ENCODE results near the gene AFAP1. TPM values are rescaled to one million over a fixed set of nuclear protein-coding genes. Genes with fewer than 3 reads are reported as not detected.

The AFAP1 gene
- total RNA-seq, 1 donor from 2014 or later = 6.8 TPM

DNA sequence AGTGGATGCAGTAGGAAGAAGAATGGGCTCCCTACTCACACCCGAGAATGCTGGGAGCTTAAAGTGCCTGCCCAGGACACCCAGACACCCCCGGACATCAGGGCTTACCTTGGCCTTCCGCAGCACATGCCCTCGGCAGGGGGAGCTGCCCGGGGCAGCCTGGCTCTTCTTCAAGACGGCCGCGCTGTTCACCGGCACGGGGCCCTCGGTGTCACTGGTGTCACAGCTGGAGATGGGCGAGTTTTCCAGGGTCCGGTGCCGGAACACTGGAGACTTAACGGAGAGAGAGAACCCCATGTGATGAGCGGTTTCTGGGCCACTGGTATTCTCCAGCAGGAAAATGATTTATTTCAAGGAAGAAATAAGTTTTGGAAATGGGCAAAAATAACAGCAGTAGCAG is 170.9 kb downstream of the AFAP1 start:
- Histone ChIP-seq H3K36me3 (ENCODE audit: control insufficient read depth, insufficient read depth, low read length) (peaks cover 37% of the 10 kb centered on the region), H3K4me3 (ENCODE audit: low read depth, low read length) (no peak overlapping the region), H3K27me3 (ENCODE audit: control insufficient read depth, insufficient read depth, low read length) (no peaks in the 10 kb centered on the region)
- FAIRE-seq = no peak
- no peak for DNase-seq (ENCODE audit: low read depth)
- TF ChIP-seq, protein P1, sequence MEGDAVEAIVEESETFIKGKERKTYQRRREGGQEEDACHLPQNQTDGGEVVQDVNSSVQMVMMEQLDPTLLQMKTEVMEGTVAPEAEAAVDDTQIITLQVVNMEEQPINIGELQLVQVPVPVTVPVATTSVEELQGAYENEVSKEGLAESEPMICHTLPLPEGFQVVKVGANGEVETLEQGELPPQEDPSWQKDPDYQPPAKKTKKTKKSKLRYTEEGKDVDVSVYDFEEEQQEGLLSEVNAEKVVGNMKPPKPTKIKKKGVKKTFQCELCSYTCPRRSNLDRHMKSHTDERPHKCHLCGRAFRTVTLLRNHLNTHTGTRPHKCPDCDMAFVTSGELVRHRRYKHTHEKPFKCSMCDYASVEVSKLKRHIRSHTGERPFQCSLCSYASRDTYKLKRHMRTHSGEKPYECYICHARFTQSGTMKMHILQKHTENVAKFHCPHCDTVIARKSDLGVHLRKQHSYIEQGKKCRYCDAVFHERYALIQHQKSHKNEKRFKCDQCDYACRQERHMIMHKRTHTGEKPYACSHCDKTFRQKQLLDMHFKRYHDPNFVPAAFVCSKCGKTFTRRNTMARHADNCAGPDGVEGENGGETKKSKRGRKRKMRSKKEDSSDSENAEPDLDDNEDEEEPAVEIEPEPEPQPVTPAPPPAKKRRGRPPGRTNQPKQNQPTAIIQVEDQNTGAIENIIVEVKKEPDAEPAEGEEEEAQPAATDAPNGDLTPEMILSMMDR (IDR thresholded peaks at IDR 0.05; ENCODE audit: insufficient read depth, low read length, severe bottlenecking) = no peak

DNA sequence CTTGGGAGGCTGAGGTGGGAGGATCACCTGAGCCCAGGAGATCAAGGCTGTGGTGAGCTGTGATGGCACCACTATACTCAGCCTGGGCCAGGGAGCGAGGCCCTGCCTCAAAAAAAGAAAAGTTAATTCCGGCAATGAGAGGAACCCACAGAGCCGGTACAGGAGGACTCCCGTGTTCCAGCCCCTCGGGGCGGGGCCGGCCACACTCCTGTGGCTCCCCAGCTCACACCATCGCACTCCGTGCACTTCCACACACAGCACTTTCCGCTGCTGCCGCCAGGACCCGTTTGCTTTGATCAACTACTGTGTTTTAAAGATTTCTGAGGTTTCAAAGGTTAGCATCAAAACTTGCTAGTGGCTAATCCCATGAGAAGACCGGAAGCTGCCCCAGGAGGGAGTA is 171.7 kb downstream of the AFAP1 start:
- H3K4me3 ChIP-seq (ENCODE audit: low read depth, low read length) = no peak overlapping the region
- H3K36me3 ChIP-seq (ENCODE audit: control insufficient read depth, insufficient read depth, low read length) = peaks cover 43% of the 10 kb centered on the region
- DNase-seq (ENCODE audit: low read depth) (no peak), FAIRE-seq (no peak)
- no peaks in the 10 kb centered on the region for H3K27me3 ChIP-seq (ENCODE audit: control insufficient read depth, insufficient read depth, low read length)
- TF ChIP-seq, protein P1 (IDR thresholded peaks at IDR 0.05; ENCODE audit: insufficient read depth, low read length, severe bottlenecking) = no peak

DNA sequence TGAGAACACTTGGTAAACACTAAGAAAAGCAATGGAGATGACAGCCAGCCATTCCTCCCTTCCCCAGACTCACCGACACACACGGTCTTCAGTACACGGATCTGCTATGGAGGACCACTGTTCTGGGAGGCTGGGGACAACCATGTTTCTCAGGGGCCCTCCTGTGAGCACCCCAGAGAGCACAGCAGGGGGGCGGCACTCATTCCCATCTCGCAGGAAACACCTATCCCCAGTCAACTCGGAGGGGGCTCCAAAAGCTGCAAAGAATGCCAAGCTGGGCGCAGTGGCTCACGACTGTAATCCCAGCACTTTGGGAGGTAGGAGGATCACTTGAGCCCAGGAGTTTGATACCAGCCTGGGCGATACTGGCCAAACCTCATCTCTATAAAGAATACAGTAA is 172.1 kb downstream of the AFAP1 start:
- DNase-seq (ENCODE audit: low read depth) (no peak), FAIRE-seq (no peak)
- no peak overlapping the region for H3K4me3 ChIP-seq (ENCODE audit: low read depth, low read length)
- H3K27me3 ChIP-seq (ENCODE audit: control insufficient read depth, insufficient read depth, low read length) = no peaks in the 10 kb centered on the region
- H3K36me3 ChIP-seq (ENCODE audit: control insufficient read depth, insufficient read depth, low read length) = peaks cover 41% of the 10 kb centered on the region
- TF ChIP-seq, protein P1 (IDR thresholded peaks at IDR 0.05; ENCODE audit: insufficient read depth, low read length, severe bottlenecking) = no peak

DNA sequence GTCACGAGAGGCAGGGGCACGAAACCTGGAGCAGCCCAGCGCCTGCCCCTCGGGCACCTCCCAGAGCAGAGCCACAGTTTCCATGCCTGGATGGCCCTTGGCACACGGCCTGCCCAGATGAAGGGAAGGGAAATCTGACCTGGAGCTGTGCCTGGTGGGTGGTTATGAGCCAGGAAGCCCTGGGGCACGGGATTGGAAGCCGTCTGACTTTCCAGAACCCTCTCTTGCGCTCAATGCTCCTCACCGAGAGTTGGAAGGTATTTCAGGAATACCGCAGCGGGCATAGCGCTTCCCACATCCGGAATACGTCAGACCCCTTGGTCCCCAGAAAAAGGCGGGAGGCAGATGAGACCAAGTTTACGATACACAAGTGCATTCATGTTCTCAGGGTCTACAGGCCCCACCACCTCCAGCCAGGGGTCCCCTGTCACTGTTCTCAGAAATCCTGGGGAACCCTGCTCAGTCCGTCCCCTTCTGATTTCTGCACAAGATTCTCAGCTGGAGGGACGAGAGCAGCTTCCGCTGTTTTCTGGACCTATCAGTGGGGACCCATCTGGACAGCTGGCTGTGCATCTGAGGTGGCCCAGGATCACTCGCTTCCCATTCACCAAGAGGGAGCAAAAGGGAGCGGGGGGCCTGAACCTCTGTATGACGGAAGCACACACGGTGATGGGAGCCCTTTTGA is 172.9 kb downstream of the AFAP1 start:
- FAIRE-seq = no peak
- Histone ChIP-seq H3K4me3 (ENCODE audit: low read depth, low read length) (no peak overlapping the region), H3K36me3 (ENCODE audit: control insufficient read depth, insufficient read depth, low read length) (peaks cover 35% of the 10 kb centered on the region), H3K27me3 (ENCODE audit: control insufficient read depth, insufficient read depth, low read length) (no peaks in the 10 kb centered on the region)
- DNase-seq (ENCODE audit: low read depth) = no peak
- TF ChIP-seq, protein P1 (IDR thresholded peaks at IDR 0.05; ENCODE audit: insufficient read depth, low read length, severe bottlenecking) = no peak

DNA sequence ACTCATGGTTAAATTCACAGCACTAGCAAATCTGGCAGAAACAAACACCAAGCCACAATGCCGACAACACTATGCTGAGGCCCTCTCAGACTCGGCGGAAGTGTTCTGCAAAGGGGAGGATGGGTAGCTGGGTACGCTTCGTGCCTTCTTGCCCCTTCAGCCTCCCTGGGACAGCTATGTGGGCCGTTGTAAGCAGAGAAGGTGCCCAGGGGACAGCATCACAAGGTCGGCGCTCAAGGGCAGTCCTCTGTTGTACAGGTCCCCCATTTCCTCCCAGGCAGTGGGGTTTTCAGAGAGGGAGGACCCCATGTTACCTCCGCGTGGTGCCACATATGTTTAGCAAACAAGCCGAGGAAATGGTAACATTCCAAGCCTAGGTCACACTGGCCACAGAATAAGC is 173.6 kb downstream of the AFAP1 start:
- no peak overlapping the region for H3K4me3 ChIP-seq (ENCODE audit: low read depth, low read length)
- no peaks in the 10 kb centered on the region for H3K27me3 ChIP-seq (ENCODE audit: control insufficient read depth, insufficient read depth, low read length)
- H3K36me3 ChIP-seq (ENCODE audit: control insufficient read depth, insufficient read depth, low read length) = peaks cover 31% of the 10 kb centered on the region
- DNase-seq (ENCODE audit: low read depth) (no peak), FAIRE-seq (no peak)
- TF ChIP-seq, protein P1 (IDR thresholded peaks at IDR 0.05; ENCODE audit: insufficient read depth, low read length, severe bottlenecking) = no peak

DNA sequence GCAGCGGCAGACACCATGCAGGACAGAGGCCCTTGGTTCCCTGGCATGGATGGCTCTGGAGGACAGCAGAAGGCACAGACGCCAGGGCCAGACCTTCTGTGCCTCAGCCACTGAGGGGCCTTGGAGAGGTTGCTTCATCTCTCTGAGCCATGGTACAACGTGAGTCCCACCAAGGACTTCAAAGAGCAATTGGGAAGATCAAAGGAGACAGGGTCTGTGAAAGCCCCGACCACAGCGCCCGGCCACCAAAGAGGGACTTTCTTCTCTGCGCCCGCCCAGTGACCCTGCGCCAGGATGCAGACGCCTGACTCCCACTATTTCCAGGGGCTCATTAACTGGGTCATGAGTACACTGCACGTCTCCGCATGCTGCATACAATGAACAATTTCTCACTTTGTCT is 174.0 kb downstream of the AFAP1 start:
- Histone ChIP-seq H3K4me3 (ENCODE audit: low read depth, low read length) (no peak overlapping the region), H3K27me3 (ENCODE audit: control insufficient read depth, insufficient read depth, low read length) (no peaks in the 10 kb centered on the region), H3K36me3 (ENCODE audit: control insufficient read depth, insufficient read depth, low read length) (peaks cover 31% of the 10 kb centered on the region)
- no peak for DNase-seq (ENCODE audit: low read depth)
- TF ChIP-seq, protein P1 (IDR thresholded peaks at IDR 0.05; ENCODE audit: insufficient read depth, low read length, severe bottlenecking) = no peak
- no peak for FAIRE-seq

Measured in bronchial epithelial cell (primary cell).